Skin of body (tissue), 2 donors: Measurements from ENCODE around the gene ZDHHC19. TPM values are rescaled to one million over a fixed set of nuclear protein-coding genes. Genes with fewer than 3 reads are reported as not detected.
"Not testable (repeated sequence)": the region's sequence is repeated elsewhere in the genome, so short reads cannot be mapped to it uniquely, and the experiment has no call there.

Experiments
- DNase-seq: peaks from one replicate; lab custom pipeline; 2025; lab: John Stamatoyannopoulos, UW
- total RNA-seq: library from RNA; depleted of rRNA; stranded (reverse); fragments of >200 nt; gene quantifications from one replicate; pipeline ENCODE4 v1.2.3, GENCODE V29; 2014

Gene ZDHHC19
- total RNA-seq, 1 donor from 2014 or later: not detected

GRCh38 chr3:196179380-196180308, 31.6 kb downstream of the ZDHHC19 start:
- no peak for DNase-seq

DNA sequence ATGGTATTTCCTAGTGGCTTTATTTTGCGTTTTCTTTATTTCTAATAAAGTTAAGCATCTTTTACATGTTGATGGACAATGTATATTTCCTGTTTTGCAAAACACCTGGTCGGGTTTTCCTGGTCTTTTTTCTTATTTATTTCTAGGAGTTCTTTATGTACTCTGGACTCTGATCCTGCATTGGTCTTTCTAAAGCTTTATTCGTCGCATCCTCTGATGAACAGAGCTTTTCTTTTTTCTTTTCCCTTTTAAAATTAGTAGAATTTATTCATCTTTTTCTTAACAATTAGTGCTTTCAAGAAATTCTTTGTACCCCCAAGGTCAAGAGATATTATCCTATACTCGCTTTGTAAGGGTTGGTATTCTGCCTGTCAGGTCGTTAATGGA, 32.2 kb downstream of the ZDHHC19 start:
- no peak for DNase-seq

- no peak for DNase-seq
Measured at GRCh38 chr3:196177967-196178366, 33.2 kb downstream of the ZDHHC19 start.

DNA sequence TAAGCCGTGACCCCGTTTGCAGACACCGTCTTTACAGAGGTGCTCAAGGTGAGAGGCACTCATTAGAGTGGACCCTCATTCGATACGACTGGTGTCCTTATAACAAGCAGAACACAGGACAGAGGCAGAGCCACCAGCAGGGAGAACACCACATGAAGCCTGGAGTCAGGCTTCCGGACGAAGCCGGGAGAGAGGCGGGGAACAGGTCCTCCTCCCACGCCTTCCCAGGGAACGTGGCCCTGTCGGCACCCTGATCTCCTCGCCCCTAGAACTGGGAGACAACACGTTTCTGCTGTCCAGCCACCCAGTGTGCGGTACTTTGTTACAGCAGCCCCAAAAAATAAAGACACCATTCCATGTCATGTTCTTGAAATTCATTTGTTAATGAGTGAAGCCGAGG, 33.6 kb downstream of the ZDHHC19 start:
- DNase-seq: no peak

DNA sequence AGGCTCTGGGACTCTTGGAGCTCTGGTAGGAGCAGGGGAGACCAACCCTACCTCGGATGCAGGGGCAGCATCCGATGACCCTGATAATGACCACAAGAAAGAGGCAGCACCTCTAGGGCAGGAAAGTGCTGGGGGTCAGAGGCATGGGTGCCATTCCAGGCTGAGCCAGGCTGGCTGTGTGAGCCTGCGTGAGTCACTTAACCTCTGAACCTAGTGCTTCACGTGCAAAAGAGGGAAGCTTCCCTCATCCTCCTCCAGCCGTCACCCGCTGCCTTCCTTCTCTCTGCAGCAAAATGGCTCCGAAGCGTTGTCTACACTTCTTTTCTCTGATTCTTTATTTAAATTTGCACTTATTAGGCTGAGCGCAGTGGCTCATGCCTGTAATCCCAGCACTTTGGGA, 35.5 kb downstream of the ZDHHC19 start:
- DNase-seq: no peak

- no peak for DNase-seq
Measured at GRCh38 chr3:196175116-196175625, 36.0 kb downstream of the ZDHHC19 start.

DNA sequence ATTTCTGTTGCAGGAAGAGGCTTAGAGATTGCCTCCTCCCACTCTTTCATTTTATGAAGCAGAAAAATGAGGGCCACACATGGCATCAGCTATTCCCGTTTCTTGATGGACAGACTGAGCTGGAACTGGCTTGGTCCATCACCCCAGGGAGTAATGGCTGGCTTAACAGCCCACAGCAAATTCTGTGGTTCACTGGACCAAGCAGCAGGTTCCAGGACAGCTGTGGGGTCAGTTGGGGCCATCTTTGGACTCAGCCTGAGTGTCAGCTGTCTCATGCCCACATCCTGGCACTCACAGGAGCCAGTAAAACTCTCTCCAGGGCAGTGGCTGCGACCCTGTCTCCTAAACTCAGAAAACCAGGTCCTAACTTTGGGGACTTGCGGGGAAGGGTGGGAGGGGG, 36.5 kb downstream of the ZDHHC19 start:
- no peak for DNase-seq

GRCh38 chr3:196170296-196170695, 40.9 kb downstream of the ZDHHC19 start:
- not testable (repeated sequence) for DNase-seq

- DNase-seq: no peak
Measured at GRCh38 chr3:196169836-196170240, 41.4 kb downstream of the ZDHHC19 start.

DNA sequence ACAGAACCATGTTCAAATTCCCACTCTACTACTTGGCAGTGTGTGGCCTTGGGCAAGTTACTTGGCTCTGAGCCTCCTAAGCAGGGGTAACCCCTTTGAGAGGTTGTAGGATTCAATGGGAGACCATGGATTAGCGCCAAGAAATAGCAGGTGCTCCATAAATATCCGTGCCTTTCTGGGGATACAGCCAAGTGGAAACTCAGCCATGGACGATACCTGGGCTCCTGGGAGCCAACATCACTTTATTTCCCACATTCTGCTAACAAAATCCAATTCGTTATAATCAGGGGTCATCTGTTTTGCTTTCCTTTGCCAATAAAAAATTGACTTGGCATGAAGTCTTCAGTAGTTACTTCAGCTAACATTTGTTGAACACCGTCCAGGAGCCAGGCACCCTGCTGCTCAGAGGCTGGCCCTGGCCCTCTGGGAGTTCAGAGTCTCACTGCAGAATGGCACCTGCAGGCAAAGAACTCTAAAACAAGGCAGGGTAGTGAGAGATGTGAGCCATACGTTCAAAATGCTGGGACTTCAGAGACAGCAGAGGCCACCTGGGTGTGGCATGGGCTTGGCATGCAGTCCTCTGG, 42.3 kb downstream of the ZDHHC19 start:
- DNase-seq: no peak

DNA sequence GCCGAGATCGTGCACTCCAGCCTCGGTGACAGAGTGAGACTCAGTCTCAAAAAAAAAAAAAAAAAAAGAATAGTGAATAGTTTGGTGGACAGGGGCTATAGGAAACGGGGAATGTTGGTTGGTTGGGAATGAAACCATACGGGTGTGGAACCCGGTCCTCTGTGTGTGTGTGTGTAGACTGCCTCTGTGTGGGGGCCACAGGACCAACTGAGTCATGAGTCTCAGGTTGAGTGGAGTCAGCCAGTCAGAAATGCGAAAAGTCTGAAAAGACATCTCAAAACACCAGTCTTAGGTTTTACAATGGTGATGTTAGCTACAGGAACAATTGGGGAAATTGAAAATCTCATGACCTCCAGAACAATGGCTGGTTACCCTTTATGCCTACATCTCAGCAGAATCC, 44.5 kb downstream of the ZDHHC19 start:
- DNase-seq: no peak

DNA sequence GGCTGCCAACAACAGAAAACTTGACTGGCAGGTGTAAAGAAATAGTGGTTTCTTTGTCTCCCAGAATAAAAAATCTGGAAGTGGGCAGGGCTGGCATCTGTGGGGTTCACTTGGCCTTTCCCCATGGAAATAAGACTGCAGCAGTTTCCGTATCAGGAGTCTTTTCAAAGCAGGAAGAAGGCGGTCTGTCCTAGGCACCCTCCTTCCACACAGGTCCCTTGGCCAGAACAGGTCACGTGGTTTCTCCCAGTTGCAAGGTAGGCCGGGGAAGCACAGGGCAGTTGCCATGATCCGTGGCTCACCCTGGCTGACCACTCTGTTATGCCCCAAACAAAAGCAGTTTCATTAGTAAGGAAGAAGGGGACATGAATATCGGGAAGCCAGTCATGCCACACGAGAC, 45.4 kb downstream of the ZDHHC19 start:
- DNase-seq: no peak

GRCh38 chr3:196165006-196165575, 46.1 kb downstream of the ZDHHC19 start:
- DNase-seq: not testable (repeated sequence)

- DNase-seq: no peak
Measured at GRCh38 chr3:196164576-196164975, 46.6 kb downstream of the ZDHHC19 start.

- DNase-seq: no peak
Measured at GRCh38 chr3:196163666-196164493, 47.3 kb downstream of the ZDHHC19 start.

- DNase-seq: no peak
Measured at GRCh38 chr3:196163212-196163611, 48.0 kb downstream of the ZDHHC19 start.

DNA sequence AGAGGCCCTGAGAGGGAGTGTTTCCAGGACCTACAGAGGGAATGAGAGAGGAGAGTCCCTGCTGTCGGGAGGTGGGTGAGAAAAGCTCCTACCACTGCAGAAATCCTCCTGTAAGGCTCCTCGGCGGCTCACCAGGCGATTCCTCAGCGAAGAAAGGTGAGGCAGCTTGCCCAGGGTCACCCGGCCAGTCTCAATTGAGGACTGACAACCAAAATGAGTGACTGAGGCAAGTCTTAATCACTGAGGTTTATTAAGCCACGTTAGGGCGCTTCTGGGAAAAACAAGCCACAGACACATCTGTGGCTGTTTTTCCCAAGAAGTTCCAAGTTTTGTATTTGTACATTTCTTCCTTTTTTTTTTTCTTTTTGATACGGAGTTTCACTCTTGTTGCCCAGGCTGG, 48.5 kb downstream of the ZDHHC19 start:
- no peak for DNase-seq

- DNase-seq: no peak
Measured at GRCh38 chr3:196159952-196160804, 51.0 kb downstream of the ZDHHC19 start.

DNA sequence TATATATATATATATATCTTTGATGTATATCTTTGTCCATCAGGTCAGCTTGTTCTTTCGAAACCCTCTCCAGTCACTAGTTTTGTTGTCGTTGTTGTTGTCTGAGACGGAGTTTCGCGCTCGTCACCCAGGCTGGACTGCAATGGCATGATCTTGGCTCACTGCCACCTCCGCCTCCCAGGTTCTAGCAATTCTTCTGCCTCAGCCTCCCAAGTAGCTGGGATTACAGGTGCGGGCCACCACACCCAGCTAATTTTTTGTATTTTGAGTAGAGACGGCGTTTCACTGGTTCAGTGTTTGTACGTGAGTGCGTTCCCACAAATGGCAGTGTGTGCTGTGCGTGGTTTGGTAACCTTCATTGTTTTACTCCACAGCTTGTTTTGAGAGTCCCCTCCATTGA, 51.7 kb downstream of the ZDHHC19 start:
- no peak for DNase-seq

- DNase-seq: no peak
Measured at GRCh38 chr3:196156160-196156559, 55.0 kb downstream of the ZDHHC19 start.

DNA sequence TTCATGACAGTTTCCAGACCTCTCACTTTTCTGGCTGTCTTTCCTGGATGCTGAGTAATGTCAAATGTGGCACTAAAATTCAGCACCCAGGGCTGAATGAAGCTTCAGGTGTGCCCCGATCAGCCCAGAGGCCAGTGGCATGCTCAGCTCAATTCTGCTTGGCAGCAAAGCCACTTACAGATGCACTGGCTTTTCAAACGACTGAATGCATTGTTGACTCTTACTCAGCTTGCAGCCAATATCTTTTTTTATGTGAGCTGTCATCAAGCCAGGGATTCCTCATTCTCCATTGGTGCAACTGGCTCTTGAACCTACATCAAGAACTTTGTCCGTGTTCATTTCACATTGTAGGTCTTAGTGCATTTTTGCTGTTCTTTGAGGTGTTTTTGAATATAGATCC, 60.7 kb downstream of the ZDHHC19 start:
- no peak for DNase-seq
